ENCODE measurements around the gene TAX1BP1.

TAX1BP1 gene

GRCh38 chr7:27704422-27705199 lies 35.4 kb upstream of the TAX1BP1 start:
- TF ChIP-seq CTCF (IDR thresholded peaks at IDR 0.05) = no peak

- TF ChIP-seq CTCF (IDR thresholded peaks at IDR 0.05) = no peak
These were observed 34.8 kb upstream of the TAX1BP1 start for GRCh38 chr7:27705200-27705594.

- TF ChIP-seq CTCF (IDR thresholded peaks at IDR 0.05) = no peak
These were observed 31.5 kb upstream of the TAX1BP1 start for GRCh38 chr7:27708485-27708884.

- no peak for TF ChIP-seq CTCF (IDR thresholded peaks at IDR 0.05)
These were observed 30.6 kb upstream of the TAX1BP1 start for GRCh38 chr7:27709137-27710075.

GRCh38 chr7:27712217-27712616 lies 27.7 kb upstream of the TAX1BP1 start:
- no peak for TF ChIP-seq CTCF (IDR thresholded peaks at IDR 0.05)

GRCh38 chr7:27714831-27715444 lies 25.0 kb upstream of the TAX1BP1 start:
- no peak for TF ChIP-seq CTCF (IDR thresholded peaks at IDR 0.05)

- peak; percentile 33; the same call in 1 of the 2 replicates for TF ChIP-seq CTCF (IDR thresholded peaks at IDR 0.05)
These were observed 16.9 kb upstream of the TAX1BP1 start for GRCh38 chr7:27723085-27723484.
